GM12872 (cell line): ENCODE results near the gene AP2A1.

Experiments
- TF ChIP-seq, protein P1 (sequence below): IDR thresholded peaks from 3 replicates; pipeline ENCODE4 v1.5.1; 2011; ENCODE audit warnings: low read depth, mild to moderate bottlenecking, low read length, moderate library complexity; ENCODE audit not compliant: insufficient read depth

AP2A1 gene

GRCh38 chr19:49767381-49767780 lies 580 bp downstream of the AP2A1 start:
- TF ChIP-seq, protein P1, sequence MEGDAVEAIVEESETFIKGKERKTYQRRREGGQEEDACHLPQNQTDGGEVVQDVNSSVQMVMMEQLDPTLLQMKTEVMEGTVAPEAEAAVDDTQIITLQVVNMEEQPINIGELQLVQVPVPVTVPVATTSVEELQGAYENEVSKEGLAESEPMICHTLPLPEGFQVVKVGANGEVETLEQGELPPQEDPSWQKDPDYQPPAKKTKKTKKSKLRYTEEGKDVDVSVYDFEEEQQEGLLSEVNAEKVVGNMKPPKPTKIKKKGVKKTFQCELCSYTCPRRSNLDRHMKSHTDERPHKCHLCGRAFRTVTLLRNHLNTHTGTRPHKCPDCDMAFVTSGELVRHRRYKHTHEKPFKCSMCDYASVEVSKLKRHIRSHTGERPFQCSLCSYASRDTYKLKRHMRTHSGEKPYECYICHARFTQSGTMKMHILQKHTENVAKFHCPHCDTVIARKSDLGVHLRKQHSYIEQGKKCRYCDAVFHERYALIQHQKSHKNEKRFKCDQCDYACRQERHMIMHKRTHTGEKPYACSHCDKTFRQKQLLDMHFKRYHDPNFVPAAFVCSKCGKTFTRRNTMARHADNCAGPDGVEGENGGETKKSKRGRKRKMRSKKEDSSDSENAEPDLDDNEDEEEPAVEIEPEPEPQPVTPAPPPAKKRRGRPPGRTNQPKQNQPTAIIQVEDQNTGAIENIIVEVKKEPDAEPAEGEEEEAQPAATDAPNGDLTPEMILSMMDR, result no peak

DNA sequence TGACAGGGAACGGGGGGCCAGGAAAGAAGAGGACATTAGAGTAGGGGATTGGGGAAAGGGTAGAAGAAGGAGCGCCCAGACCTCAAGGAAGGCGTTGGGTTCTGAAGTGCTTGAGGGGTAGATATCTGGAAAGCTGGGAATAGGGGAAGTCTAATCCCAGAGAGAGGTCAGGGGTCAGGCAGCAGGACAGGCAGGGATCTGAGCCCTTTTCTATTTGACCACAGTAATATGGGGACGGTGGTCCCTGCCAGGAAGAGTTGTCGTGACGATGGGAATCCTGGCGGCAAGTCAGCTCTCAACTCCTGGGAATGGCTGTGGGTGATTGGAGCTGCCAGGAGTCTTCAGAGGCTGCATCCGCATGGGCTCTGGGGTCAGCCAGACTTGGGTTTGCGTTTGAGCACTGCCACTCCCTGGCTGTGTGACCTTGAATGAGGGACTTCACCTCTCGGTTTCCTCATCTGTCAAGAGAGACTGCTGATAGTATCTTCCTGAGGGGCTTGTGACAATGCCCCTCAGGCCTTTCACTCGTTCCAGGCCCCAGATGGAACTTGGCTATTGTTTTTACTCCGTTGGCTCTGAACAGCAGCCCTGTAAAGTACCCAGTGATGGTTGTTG lies 1.3 kb downstream of the AP2A1 start:
- TF ChIP-seq, protein P1, result no peak

DNA sequence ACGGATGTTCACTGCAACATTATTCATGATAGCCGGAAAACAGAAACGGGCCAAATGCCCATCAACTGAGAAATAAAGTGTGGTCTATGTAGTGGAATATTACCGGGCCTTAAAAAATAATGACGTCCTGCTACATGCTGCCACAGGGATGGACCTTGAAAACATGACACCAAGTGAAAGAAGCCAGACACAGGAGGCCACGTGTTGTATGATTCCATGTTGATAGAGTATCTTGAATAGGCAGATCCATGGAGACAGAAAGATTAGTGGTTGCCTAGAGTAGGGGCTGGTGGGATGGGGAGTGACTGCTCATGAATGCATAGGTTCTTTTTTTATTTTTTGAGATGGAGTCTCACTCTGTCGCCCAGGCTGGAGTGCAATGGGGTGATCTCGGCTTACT lies 3.7 kb downstream of the AP2A1 start:
- TF ChIP-seq, protein P1, result no peak

GRCh38 chr19:49771674-49772139 lies 4.9 kb downstream of the AP2A1 start:
- TF ChIP-seq, protein P1, result no peak

- TF ChIP-seq, protein P1, result no peak
These were observed 6.1 kb downstream of the AP2A1 start for GRCh38 chr19:49772850-49773432.

DNA sequence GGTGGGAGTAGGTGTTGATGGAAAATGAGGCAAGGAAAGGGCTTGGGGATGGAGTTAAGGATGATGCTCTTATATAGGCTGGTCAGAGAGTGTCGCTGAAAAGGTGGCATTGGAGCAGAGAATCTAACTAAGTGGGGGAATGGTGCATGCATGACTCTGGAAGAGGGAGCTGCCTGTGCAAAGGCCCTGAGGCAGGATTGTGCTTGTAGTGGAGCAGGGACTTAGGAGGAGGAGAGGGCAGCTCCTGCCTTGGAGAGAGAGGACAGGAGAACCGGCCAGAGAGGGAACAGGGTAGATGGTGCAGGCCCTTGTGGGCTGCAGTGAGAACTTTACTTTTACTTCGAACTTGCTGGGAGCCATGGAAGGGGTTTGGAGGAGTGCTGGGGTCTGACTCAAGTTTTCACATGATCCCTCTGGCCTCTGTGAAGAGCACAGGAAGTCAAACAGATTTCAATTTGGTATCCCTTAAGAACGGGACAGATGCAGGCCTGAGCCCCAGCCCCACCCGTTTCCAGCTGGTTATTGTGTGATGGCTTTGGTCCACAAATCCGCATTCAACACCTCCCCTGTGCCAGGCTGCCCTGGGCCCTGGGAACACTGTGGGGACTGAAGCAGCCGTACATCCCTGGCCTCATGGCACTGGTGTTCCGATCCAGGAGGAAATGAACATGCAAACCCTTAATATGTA lies 7.0 kb downstream of the AP2A1 start:
- TF ChIP-seq, protein P1, result no peak

DNA sequence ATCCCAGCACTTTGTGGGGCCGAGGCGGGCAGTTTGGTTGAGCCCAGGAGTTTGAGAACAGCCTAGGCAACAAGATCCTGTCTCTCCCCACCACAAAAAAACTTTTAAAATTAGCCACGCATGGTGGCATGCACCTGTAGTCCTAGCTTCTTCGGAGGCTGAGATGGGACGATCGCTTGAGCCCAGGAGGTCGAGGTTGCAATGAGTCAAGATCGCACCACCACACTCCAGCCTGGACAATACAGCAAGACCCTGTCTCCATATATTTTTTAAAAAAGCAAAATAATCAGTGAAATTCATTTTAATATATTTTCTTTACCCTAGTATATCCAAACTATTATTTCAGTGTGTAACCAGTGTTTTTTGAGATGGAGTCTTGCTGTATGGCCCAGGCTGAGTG lies 8.2 kb downstream of the AP2A1 start:
- TF ChIP-seq, protein P1, result no peak
